ENCODE results near the gene CIAO3.

- TF ChIP-seq, protein P1, sequence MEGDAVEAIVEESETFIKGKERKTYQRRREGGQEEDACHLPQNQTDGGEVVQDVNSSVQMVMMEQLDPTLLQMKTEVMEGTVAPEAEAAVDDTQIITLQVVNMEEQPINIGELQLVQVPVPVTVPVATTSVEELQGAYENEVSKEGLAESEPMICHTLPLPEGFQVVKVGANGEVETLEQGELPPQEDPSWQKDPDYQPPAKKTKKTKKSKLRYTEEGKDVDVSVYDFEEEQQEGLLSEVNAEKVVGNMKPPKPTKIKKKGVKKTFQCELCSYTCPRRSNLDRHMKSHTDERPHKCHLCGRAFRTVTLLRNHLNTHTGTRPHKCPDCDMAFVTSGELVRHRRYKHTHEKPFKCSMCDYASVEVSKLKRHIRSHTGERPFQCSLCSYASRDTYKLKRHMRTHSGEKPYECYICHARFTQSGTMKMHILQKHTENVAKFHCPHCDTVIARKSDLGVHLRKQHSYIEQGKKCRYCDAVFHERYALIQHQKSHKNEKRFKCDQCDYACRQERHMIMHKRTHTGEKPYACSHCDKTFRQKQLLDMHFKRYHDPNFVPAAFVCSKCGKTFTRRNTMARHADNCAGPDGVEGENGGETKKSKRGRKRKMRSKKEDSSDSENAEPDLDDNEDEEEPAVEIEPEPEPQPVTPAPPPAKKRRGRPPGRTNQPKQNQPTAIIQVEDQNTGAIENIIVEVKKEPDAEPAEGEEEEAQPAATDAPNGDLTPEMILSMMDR (optimal IDR thresholded peaks at IDR 0.05 in 1 of 3, IDR thresholded peaks at IDR 0.05 in 1 of 3, conservative IDR thresholded peaks at IDR 0.05 in 1 of 3; ENCODE audit: extremely low read depth in 1 of 3, insufficient read depth in 2 of 3, low read length in 3 of 3), result no peak
- no peak for TF ChIP-seq EZH2 (IDR thresholded peaks at IDR 0.05; ENCODE audit: low read length)
Observed at GRCh38 chr16:689175-689897, 51.5 kb downstream of the CIAO3 start.
